Neural crest cell (in vitro differentiated cells): ENCODE measurements around the gene HELZ2. TPM values are rescaled to one million over a fixed set of nuclear protein-coding genes. Genes with fewer than 3 reads are reported as not detected.

Source experiments
- DNase-seq: peaks from one replicate; pipeline ENCODE4 v3.0.0; 2021; ENCODE audit warnings: low read depth, mixed read lengths, low spot score
- H3K27ac Mint-ChIP-seq: one replicate; pipeline ENCODE4 v1.8.0; 2021; ENCODE audit warnings: mild to moderate bottlenecking, mixed read lengths; ENCODE audit not compliant: unreplicated experiment
- H3K27me3 Mint-ChIP-seq: 2 replicates; pipeline ENCODE4 v1.8.0; 2021; ENCODE audit warnings: low read depth, mild to moderate bottlenecking, mixed read lengths
- H3K36me3 Mint-ChIP-seq: 2 replicates; pipeline ENCODE4 v1.8.0; 2021; ENCODE audit warnings: low read depth, mild to moderate bottlenecking, mixed read lengths
- H3K4me1 Mint-ChIP-seq: 2 replicates; pipeline ENCODE4 v1.8.0; 2021; ENCODE audit warnings: mixed read lengths
- H3K4me3 Mint-ChIP-seq: one replicate; pipeline ENCODE4 v1.8.0; 2021; ENCODE audit warnings: mild to moderate bottlenecking, mixed read lengths
- H3K9me3 Mint-ChIP-seq: 2 replicates; pipeline ENCODE4 v1.8.0; 2021; ENCODE audit warnings: mixed read lengths
- CTCF ChIP-seq: fragments of 200-600 bp; sonication (generic); conservative IDR thresholded peaks from 2 replicates; pipeline ENCODE4 v1.5.0; 2021; ENCODE audit warnings: antibody characterized with exemption, mild to moderate bottlenecking
- total RNA-seq: library from RNA; stranded (reverse); gene quantifications from 2 replicates; pipeline ENCODE4 v1.2.1, GENCODE V29; 2021

The HELZ2 gene
- total RNA-seq, 1 donor from 2014 or later, result 22.3 TPM

DNA sequence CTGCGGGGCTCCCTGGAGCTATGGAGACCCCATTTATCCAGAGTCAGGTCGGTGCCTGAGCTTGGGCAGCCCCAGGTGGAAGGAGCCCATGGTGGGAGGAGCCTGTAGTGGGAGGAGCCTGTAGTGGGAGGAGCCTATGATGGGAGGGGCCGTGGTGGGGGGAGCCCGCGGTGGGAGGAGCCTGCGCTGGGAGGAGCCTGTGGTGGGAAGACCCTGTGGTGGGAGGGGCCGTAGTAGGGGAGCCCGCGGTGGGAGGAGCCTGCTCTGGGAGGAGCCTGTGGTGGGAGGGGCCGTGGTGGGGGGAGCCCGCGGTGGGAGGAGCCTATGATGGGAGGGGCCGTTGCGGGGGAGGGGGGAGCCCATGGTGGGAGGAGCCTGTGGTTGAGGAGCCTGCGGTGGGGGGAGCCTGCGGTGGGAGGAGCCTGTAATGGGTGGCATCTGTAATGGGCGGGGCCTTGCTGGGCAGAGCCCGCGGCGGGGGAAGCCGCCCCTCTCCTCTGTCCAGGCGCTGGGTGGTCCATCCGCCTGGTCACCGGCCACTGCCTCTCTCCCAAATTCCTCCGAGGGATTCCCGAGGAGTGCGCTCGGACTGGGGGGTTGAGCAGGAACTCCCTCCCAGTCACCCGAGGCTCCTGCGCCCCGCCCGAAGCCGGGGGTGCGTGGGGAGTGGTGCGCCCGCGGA is 20.6 kb downstream of the HELZ2 start:
- no peak overlapping the region for H3K27ac Mint-ChIP-seq
- DNase-seq, result peak; percentile 80
- H3K36me3 Mint-ChIP-seq, result no peaks in the 10 kb centered on the region
- peak overlapping the region; percentile 64 for H3K4me3 Mint-ChIP-seq
- TF ChIP-seq CTCF, result no peak
- peaks cover 4% of the 10 kb centered on the region for H3K27me3 Mint-ChIP-seq
- H3K4me1 Mint-ChIP-seq, result peaks cover 10% of the 10 kb centered on the region
- H3K9me3 Mint-ChIP-seq, result no peaks in the 10 kb centered on the region

GRCh38 chr20:63552481-63553249 is 21.4 kb downstream of the HELZ2 start:
- DNase-seq, result no peak
- H3K9me3 Mint-ChIP-seq, result no peaks in the 10 kb centered on the region
- no peak overlapping the region for H3K27ac Mint-ChIP-seq
- H3K4me3 Mint-ChIP-seq, result peak overlapping the region; percentile 64
- no peak for TF ChIP-seq CTCF
- peaks cover 10% of the 10 kb centered on the region for H3K4me1 Mint-ChIP-seq
- no peaks in the 10 kb centered on the region for H3K36me3 Mint-ChIP-seq
- peaks cover 4% of the 10 kb centered on the region for H3K27me3 Mint-ChIP-seq

GRCh38 chr20:63551068-63551467 is 23.0 kb downstream of the HELZ2 start:
- peaks cover 5% of the 10 kb centered on the region for H3K4me1 Mint-ChIP-seq
- TF ChIP-seq CTCF, result no peak
- no peaks in the 10 kb centered on the region for H3K36me3 Mint-ChIP-seq
- peaks cover 4% of the 10 kb centered on the region for H3K27me3 Mint-ChIP-seq
- no peaks in the 10 kb centered on the region for H3K9me3 Mint-ChIP-seq
- no peak overlapping the region for H3K4me3 Mint-ChIP-seq
- no peak for DNase-seq
- no peak overlapping the region for H3K27ac Mint-ChIP-seq

DNA sequence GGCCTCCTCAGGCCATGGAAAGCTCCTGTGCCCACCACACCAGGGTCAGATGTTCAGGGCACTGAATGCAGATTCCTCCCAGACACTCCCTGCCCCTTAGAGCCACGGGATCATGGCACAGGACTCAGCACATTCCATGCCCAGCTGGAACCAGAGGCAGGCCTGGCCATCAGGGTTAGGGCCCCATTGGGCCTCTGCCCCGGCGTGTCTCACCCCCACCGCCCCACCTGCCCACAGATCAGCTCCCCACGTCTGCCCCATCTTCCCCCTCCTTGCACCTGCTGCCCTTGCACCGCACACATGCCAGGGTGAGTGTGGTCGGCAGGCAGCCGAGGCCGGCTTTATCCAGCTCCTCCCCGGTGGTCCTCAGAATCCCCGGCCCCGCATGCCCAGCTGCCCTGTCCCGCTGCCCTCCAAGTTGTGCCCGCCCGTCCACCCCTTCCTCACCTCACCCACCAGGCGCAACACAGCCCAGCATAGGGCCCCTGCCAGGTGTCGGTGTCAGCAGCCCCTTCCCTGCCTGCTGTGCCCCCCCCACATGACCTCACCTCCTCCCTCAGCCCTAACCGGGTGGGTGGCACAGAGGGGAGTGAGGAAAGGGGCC is 24.3 kb downstream of the HELZ2 start:
- no peaks in the 10 kb centered on the region for H3K9me3 Mint-ChIP-seq
- no peaks in the 10 kb centered on the region for H3K36me3 Mint-ChIP-seq
- H3K4me1 Mint-ChIP-seq, result peaks cover 5% of the 10 kb centered on the region
- H3K4me3 Mint-ChIP-seq, result peak overlapping the region; percentile 15
- TF ChIP-seq CTCF, result no peak
- H3K27me3 Mint-ChIP-seq, result peaks cover 4% of the 10 kb centered on the region
- DNase-seq, result no peak
- H3K27ac Mint-ChIP-seq, result no peak overlapping the region

DNA sequence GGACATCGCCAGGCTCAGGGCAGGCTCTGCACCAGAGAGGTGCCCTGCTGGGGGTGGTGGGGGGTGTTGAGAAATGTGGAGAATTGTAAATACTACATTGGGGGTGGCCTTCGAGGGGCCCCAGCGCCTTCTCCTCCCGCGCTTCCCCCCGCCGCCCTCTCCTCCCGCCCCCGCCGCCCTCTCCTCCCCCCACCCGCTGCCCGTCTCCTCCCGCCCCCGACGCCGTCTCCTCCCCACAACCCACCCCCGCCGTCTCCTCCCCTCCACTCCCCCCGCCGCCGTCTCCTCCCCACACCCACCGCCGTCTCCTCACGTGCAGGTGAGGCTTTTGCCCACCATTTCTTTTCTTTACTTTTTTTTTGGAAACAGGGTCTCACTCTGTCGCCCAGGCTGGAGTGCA is 25.0 kb downstream of the HELZ2 start:
- DNase-seq, result no peak
- Mint-ChIP-seq H3K4me1 (peaks cover 5% of the 10 kb centered on the region), H3K27me3 (peaks cover 4% of the 10 kb centered on the region), H3K9me3 (no peaks in the 10 kb centered on the region), H3K36me3 (no peaks in the 10 kb centered on the region), H3K4me3 (no peak overlapping the region), H3K27ac (no peak overlapping the region)
- TF ChIP-seq CTCF, result no peak
